GM18858 (cell line): ENCODE results near the gene PIGZ.
"Not testable (repeated sequence)": the region's sequence is repeated elsewhere in the genome, so short reads cannot be mapped to it uniquely, and the experiment has no call there.

ENCODE experiments used
- ATAC-seq: cut with Tn5 transposase; IDR thresholded peaks from one replicate; pipeline ENCODE4 v1.9.1; 2021; ENCODE audit not compliant: unreplicated experiment

Gene PIGZ

DNA sequence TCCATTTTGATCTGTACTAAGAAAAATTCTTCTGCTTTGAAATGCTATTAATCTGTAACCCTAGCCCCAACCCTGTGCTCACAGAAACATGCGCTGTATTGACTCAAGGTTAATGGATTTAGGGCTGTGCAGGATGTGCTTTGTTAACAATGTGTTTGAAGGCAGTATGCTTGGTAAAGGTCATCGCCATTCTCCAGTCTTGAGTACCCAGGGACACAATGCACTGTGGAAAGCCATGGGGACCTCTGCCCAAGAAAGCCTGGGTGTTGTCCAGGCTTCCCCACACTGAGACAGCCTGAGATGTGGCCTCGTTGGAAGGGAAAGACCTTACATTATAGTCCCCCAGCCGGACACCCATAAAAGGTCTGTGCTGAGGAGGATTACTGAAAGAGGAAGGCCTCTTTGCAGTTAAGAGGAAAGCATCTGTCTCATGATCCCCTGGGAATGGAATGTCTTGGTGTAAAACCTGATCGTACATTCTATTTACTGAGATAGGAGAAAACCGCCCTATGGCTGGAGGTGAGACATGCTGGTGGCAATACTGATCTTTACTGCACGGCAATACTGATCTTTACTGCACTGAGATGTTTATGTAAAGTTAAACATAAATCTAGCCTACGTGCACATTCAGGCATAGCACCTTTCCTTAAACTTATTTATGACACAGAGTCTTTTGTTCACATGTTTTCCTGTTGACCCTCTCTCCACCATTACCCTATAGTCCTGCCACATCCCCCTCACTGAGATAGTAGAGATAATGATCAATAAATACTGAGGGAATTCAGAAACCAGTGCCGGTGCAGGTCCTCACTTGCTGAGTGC, 6.3 kb downstream of the PIGZ start:
- no peak for ATAC-seq

DNA sequence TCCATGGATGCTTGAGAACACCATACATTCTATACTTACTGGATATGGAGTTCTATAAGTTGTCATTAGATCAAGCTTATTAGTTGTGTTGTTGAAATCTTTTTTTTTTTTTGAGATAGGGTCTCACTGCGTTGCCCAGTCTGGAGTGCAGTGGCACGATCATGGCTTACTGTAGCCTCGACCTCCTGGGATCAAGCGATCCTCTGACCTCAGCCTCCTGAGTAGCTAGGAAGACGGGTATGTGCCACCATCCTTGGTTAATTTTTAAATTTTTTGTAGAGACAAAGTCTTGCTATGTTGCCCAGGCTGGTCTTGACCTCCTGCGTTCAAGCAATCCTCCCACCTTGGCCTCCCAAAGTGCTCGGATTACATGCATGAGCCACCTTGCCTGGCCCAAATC, 13.8 kb downstream of the PIGZ start:
- ATAC-seq, result no peak

DNA sequence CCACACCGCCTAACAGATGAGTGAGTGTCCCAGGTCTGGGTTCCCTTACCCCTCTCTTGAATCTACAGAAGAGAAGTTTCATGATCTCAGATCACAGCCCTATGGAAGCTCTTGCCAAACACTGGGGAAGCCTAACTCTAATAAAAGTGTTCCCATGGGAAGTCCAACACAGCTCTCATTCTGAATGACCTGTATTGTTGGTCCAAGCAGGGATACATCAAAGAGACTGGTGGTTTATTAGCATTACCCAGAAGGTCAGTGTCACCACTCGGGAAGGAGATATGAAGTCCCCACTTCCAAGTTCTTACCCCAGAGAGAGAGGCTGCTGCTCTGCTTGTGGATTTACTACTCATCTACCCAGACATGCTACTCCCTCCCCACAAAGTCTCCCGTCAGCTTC, 17.3 kb downstream of the PIGZ start:
- no peak for ATAC-seq

GRCh38 chr3:196949750-196950149, 18.9 kb downstream of the PIGZ start:
- ATAC-seq, result no peak

GRCh38 chr3:196949285-196949619, 19.4 kb downstream of the PIGZ start:
- ATAC-seq, result no peak

- ATAC-seq, result no peak
These were observed 20.0 kb downstream of the PIGZ start for GRCh38 chr3:196948442-196949284.

GRCh38 chr3:196947860-196948441, 20.7 kb downstream of the PIGZ start:
- ATAC-seq, result no peak

DNA sequence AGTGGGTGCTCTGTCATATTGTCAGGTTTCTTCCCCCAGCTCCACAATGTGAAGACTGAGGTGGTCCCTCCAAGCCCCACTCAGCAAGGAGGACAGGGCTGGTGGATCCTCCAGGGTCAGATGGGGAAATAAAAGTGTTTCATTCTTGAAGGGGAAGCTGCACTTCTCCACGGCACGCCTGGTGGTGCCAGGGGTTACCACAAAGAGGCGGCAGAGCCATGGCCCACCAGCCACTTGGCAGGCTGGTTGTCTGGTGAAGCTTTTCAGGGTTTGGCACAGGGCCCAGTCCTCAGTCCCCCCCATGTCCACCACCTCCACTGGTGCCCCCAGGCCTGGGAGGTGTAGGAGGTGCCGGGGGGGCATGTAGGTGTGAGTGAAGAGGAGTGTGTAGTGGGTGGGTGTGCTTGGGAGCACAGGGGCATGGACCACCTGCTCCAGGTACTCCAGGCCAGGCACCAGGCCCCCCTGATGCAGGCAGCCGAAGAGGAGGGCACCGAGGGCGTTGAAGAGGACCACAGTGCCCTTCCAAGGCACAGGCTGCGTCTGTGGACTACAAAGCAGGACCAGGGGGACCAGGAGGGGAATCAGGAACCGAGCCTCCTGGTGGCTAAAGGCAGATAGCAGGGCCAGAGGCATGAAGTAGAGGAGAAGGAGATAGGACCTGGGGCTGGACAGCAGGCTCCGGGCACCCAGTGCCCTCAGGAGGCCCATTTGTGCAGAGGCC, 21.3 kb downstream of the PIGZ start:
- ATAC-seq, result no peak

GRCh38 chr3:196944037-196944790, 24.4 kb downstream of the PIGZ start:
- ATAC-seq, result not testable (repeated sequence)

DNA sequence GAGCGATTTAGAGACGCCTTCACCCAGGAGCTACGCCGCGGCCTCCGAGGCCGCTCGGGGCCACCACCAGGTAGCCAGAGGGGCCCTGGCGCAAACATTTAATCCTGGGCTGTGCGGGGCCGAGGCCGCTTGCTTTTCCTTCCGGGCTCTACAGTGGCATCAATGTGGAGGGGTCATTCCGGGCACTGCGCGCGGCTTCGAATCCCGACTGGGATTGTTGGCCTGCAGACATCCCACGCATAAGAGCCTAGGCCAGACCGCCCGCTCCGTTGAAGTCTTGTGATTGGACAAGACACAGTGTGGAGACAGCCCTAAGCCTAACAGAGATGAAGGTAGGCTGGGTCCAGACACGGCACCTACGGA, 25.7 kb downstream of the PIGZ start:
- peak; percentile 2 for ATAC-seq

GRCh38 chr3:196942226-196942914, 26.3 kb downstream of the PIGZ start, which contains the start of gene NCBP2:
NCBP2 (minus strand) TSS chr3:196942528; CDS start chr3:196942503, 25 bp downstream.
- peak; percentile 75 for ATAC-seq

DNA sequence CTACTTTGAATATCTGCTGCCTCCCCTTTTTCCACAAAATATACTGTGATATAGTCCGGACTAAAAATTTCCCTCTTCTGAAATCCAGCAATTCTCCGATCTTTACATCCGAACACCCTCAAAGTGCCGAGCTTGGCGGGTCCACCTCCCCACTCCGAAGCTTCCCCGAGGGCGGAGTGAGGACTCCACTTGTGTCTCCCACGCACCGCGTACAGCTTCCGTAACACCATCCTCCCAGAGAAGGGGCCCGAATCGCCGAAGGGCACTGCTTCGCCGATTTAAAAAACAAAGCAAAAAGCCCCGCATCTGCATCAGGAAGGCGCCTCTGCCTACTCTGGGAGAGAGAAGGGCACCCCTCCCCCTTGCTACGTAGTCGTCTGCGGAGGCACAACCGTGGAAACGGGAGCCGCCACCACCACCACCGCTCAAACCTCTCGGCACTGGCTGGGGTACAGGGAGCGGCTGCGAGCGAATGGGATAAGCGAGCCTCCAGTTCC, 26.9 kb downstream of the PIGZ start:
- ATAC-seq, result peak; percentile 13

DNA sequence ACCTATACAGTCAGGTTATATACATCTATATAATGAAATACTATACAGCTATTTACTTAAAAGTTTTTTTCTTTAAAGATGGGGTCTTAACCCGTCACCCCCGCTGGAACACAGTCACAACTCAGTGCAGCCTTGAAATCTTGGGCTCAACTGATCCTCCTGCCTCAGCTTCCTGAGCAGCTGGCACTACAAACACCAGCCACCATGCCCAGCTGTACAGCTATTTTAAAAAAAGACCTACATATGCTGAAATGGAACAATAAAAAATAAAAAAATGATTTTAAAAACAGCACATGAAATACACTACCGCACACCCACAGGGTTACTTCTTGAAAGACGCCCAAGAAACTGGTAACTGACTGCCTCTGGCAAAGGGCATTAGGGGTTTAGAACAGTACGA, 30.1 kb downstream of the PIGZ start:
- ATAC-seq, result no peak

GRCh38 chr3:196938124-196938523, 30.5 kb downstream of the PIGZ start:
- no peak for ATAC-seq

DNA sequence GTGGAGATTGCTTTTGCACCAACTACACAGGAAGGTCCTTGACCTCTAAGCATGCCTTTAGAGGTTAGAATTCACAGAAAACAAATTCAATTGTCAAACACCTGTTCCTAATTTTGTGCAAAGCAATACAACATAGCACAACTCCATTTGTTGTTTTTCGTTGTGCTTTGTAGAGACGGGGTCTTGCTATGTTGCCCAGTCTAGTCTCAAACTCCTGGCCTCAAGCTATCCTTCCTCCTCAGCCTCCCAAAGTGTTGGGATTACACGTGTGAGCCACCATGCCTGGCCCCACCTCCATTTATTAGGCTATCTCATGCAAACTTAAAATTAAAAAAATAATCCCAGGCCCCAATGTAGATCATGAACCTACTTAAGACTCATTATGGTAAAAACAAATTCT, 32.3 kb downstream of the PIGZ start:
- ATAC-seq, result no peak

DNA sequence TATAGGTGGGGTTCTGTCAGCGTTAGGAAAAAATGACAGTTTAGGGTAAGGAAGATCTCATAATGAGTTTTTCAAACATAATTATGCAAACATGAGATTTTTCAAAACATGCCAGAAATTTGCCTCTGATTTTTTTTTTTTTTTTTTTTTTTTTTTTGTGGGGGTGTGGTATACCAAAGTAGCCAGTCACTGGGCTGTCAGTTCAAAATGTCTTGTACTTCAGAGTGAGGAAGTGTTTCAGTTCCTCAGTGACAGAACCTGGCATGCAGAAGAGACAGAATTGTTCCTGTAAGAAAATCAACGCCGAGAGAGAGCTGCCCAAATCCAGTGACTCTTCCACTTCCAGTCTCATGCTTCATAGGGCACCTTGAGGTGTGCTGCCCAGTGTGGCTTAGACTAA, 36.0 kb downstream of the PIGZ start:
- no peak for ATAC-seq

DNA sequence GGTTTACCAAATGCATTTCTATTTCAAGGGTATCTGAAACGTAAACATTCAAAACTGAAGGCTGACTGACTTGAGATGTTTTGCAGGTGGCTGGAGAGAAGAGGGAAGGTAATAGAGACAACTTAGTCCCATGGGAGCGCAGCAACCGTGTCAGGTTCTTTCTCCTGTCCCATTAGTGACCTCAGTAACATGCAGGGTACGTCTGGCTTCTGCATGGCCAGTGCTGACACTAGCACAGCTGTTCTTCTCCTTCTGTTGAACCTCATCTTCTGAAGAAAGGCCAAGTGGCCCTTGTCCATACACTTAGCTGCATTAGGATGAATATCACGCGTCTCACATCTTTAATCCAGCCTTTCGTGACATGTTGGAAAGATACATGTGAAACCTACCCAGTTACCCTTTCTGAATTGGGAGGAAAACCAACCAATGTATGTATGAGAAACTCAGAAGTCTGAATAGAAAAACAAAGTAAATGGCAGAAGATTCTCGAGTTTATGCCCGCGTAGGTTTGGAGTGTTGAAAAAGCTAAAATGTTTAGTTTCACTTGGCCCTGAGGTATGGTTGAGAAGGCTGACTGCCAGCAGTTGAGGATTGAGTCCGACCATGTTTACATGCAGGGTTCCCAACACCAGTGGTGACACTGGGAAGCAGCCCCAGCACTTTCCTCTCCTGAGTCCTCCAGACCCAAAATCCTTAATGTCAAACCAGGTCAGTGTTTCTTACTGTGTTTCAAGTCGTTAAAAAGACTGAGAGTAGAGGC, 36.6 kb downstream of the PIGZ start:
- ATAC-seq, result no peak

DNA sequence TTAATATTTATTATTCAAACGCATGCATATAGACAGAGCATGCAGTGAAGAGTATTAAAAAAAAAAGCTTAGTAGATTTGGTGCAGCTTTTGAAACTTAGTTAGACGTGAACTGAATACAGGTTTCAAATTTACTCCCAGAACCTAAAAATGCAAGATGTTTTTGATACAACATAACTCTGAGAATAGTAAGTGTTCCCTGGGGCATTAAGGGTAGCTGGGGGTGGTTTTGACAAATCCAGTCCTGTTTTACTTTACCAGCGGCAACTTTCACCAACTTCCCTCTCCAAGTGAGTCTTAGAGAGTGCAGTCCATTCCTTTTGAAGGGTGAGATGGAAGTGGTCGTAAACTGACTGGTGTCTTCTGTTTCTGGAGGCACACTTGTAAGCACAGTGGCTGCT, 37.5 kb downstream of the PIGZ start:
- no peak for ATAC-seq
